GM12873 (cell line): ENCODE measurements around the gene ACSM6.

Source experiments
- CTCF ChIP-seq: IDR thresholded peaks from 2 replicates; pipeline ENCODE4 v1.5.1; 2012; ENCODE audit warnings: low read depth, mild to moderate bottlenecking, moderate library complexity, low read length, control low read depth; ENCODE audit not compliant: insufficient read depth; ENCODE audit errors: missing control alignments

The ACSM6 gene

GRCh38 chr10:95177429-95177828 lies 16.6 kb upstream of the ACSM6 start:
- TF ChIP-seq CTCF, result no peak

DNA sequence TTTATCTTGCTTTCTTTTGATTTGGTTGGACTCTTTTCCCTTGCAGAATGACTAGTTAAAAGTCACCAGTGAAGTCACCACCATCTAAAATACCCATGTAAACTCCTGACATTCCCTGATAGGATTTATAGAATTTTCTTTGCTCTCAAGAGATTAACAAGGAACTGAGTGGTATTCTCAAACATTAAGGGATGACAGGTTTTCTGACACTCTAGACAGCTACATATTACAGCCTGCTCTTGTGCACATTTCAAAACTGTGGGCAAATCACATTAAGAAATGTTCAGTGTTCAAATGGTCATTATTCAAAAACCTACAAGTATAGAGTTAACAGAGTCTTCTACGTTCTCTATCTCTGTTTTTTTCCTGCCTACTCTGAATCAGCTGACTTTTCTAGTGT lies 15.8 kb upstream of the ACSM6 start:
- no peak for TF ChIP-seq CTCF

DNA sequence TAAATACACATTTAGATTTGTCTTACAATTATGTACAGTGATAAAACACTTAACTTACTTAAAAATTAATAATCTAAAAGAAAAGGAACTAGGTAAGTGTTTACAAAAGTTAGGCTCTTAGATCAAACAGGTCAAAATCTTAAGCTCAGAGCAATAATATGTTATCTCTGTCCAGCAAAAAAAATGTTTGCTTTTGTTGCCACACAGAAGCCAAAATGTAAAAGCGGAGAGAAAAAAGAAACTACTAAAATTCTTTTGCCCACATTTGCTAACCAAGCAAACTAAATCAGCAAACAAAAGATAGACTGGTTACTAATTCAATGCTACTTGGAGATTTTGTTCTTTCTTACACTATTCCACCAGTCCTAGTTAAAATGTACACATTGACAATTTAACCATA lies 15.2 kb upstream of the ACSM6 start:
- TF ChIP-seq CTCF, result no peak

DNA sequence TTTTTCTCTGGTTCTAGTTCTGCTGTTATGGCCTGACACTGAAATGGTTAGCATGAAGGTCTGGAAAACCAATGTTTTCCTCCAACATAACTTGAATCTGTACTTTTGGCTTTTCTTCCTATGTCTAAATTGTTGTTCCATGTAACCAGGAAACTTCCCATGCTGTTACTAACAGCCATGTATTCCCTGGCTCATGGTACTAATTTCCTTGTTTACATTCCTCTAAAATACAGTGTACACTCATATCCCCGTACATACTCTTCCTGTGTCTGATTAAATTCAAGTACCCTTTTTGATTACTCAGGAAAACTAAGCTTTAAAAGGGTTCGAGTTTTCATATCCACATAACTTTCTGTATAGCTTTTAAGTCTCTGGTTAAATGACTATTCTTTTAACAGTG lies 12.3 kb upstream of the ACSM6 start:
- no peak for TF ChIP-seq CTCF

- peak; percentile 90 for TF ChIP-seq CTCF
Observed at GRCh38 chr10:95183271-95184230, 10.5 kb upstream of the ACSM6 start.

GRCh38 chr10:95187617-95188016 lies 6.4 kb upstream of the ACSM6 start:
- no peak for TF ChIP-seq CTCF

DNA sequence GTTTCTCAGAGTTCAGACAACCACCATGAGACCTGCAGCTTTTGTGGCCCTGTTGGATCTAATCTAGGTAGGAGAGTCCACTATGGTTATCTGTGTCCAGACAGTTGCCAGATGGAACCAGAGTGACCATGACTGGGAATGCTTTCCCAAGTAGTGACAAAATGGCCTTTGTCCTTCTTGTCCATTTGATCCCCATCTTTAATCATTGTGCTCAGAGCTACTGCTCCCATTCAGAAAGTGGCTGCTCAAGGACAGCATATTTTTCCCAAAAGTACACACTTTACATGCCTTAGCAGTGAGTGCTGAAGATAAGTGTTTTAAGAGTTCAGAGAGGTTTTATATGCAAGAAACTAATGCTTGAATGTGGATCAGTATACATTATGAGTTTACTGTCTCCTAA lies 5.4 kb upstream of the ACSM6 start:
- no peak for TF ChIP-seq CTCF
